Spinal cord (tissue), 10 donors: ENCODE measurements around the gene ANKRD2. TPM values are rescaled to one million over a fixed set of nuclear protein-coding genes. Genes with fewer than 3 reads are reported as not detected.
"Not testable (repeated sequence)": the region's sequence is repeated elsewhere in the genome, so short reads cannot be mapped to it uniquely, and the experiment has no call there.

Experiments
- DNase-seq, 6 donors: peaks; one replicate each; pipeline versions ENCODE4 v3.0.0 to v3.0.0-alpha.2; 2013 to 2015; ENCODE audit warnings: low spot score in 6 of 6, low read depth in 4 of 6
- H3K27ac ChIP-seq: one replicate; pipeline ENCODE4 v1.5.1; 2013; ENCODE audit warnings: low read depth, low read length, control low read depth
- H3K27me3 ChIP-seq: one replicate; pipeline ENCODE4 v1.6.1; 2013; ENCODE audit warnings: low read length; ENCODE audit not compliant: control insufficient read depth, insufficient read depth
- H3K36me3 ChIP-seq: one replicate; pipeline ENCODE4 v1.6.1; 2013; ENCODE audit warnings: low read length; ENCODE audit not compliant: control insufficient read depth, insufficient read depth
- H3K4me1 ChIP-seq: one replicate; pipeline ENCODE4 v1.6.1; 2013; ENCODE audit warnings: low read length; ENCODE audit not compliant: control insufficient read depth, insufficient read depth
- H3K4me3 ChIP-seq: one replicate; pipeline ENCODE4 v1.5.1; 2013; ENCODE audit warnings: low read depth, low read length, control low read depth
- H3K9me3 ChIP-seq: one replicate; pipeline ENCODE4 v1.6.1; 2013; ENCODE audit warnings: low read length; ENCODE audit not compliant: control insufficient read depth, insufficient read depth
- WGBS: methylation state at CpG from one replicate; pipeline ENCODE4 v1.1.5; 2013; ENCODE audit warnings: missing lambda C conversion rate; ENCODE audit not compliant: insufficient coverage; 5-methylcytosine and 5-hydroxymethylcytosine counted together
- polyA plus RNA-seq, 2 donors: library from polyadenylated mRNA; unstranded; fragments of 120-200 nt; gene quantifications; one replicate each; pipeline ENCODE4 v1.2.1, GENCODE V29; 2013; ENCODE audit not compliant: insufficient read length in 2 of 2
- total RNA-seq, 2 donors: library from RNA; depleted of rRNA in 1 of 2; stranded (reverse); fragments of 120-200 nt in 1 of 2; fragments of >200 nt in 1 of 2; gene quantifications; one replicate each; pipeline versions ENCODE4 v1.2.3 to v1.2.4, GENCODE V29; 2013 to 2014
- donor health status: healthy.

ANKRD2 gene
- total and polyA plus RNA-seq, 4 donors: 0.44 to 1.4 (median 0.80) TPM

- whole genome bisulfite sequencing: 94% methylated on average over 2 of the region's 10 CpGs
- H3K27me3 ChIP-seq, H3K9me3 ChIP-seq, H3K4me1 ChIP-seq, H3K36me3 ChIP-seq, H3K27ac ChIP-seq, H3K4me3 ChIP-seq, DNase-seq: not testable (repeated sequence)
Observed at GRCh38 chr10:97555541-97555940, 17.0 kb upstream of the ANKRD2 start.

GRCh38 chr10:97560731-97561381 is 11.7 kb upstream of the ANKRD2 start:
- not testable (repeated sequence) for H3K4me3 ChIP-seq, H3K27ac ChIP-seq, H3K27me3 ChIP-seq, H3K36me3 ChIP-seq, H3K9me3 ChIP-seq, H3K4me1 ChIP-seq, DNase-seq
- WGBS: 86% methylated on average over 16 of the region's 17 CpGs

GRCh38 chr10:97561386-97562077 is 11.0 kb upstream of the ANKRD2 start:
- 100% methylated on average over 1 of the region's 12 CpGs for WGBS
- H3K4me3 ChIP-seq, H3K4me1 ChIP-seq, H3K27ac ChIP-seq, H3K27me3 ChIP-seq, H3K36me3 ChIP-seq, H3K9me3 ChIP-seq, DNase-seq: not testable (repeated sequence)

- 94% methylated on average over 4 of the region's 5 CpGs for WGBS
Observed at GRCh38 chr10:97562329-97562728, 10.2 kb upstream of the ANKRD2 start.

GRCh38 chr10:97563337-97563736 is 9.2 kb upstream of the ANKRD2 start:
- WGBS: 96% methylated on average over 3 of the region's 4 CpGs
- peaks cover 4% of the 10 kb centered on the region for H3K36me3 ChIP-seq
- no peak overlapping the region for H3K4me3 ChIP-seq
- H3K27ac ChIP-seq: no peak overlapping the region
- H3K9me3 ChIP-seq: no peaks in the 10 kb centered on the region
- H3K4me1 ChIP-seq: no peaks in the 10 kb centered on the region
- DNase-seq: no peak
- H3K27me3 ChIP-seq: no peaks in the 10 kb centered on the region

More at GRCh38 chr10:97562329-97562728, 10.2 kb upstream of the ANKRD2 start:
- H3K9me3 ChIP-seq, H3K36me3 ChIP-seq, H3K27ac ChIP-seq, H3K4me1 ChIP-seq, DNase-seq, H3K4me3 ChIP-seq, H3K27me3 ChIP-seq: not testable (repeated sequence)

GRCh38 chr10:97564776-97565175 is 7.8 kb upstream of the ANKRD2 start:
- 93% methylated on average over 2 of the region's 4 CpGs for WGBS
- H3K9me3 ChIP-seq: no peaks in the 10 kb centered on the region
- no peak overlapping the region for H3K4me3 ChIP-seq
- H3K36me3 ChIP-seq: peaks cover 13% of the 10 kb centered on the region
- H3K27me3 ChIP-seq: no peaks in the 10 kb centered on the region
- H3K4me1 ChIP-seq: no peaks in the 10 kb centered on the region
- no peak for DNase-seq
- no peak overlapping the region for H3K27ac ChIP-seq

- Histone ChIP-seq H3K9me3 (no peaks in the 10 kb centered on the region), H3K4me1 (peaks cover 12% of the 10 kb centered on the region), H3K27me3 (no peaks in the 10 kb centered on the region), H3K36me3 (peaks cover 27% of the 10 kb centered on the region), H3K4me3 (no peak overlapping the region), H3K27ac (no peak overlapping the region)
- no CpG with 5 or more reads among the region's 2 CpGs for WGBS
- no peak for DNase-seq
Observed at GRCh38 chr10:97566336-97566996, 6.1 kb upstream of the ANKRD2 start.

- Histone ChIP-seq H3K36me3 (peaks cover 31% of the 10 kb centered on the region), H3K4me1 (peaks cover 26% of the 10 kb centered on the region), H3K27ac (no peak overlapping the region), H3K9me3 (no peaks in the 10 kb centered on the region), H3K4me3 (no peak overlapping the region), H3K27me3 (no peaks in the 10 kb centered on the region)
- DNase-seq: no peak
- WGBS: 91% methylated on average over 13 of the region's 15 CpGs
Observed at GRCh38 chr10:97567891-97568290, 4.7 kb upstream of the ANKRD2 start.

GRCh38 chr10:97570146-97570788 is 2.3 kb upstream of the ANKRD2 start:
- no peak overlapping the region for H3K27ac ChIP-seq
- H3K36me3 ChIP-seq: peaks cover 31% of the 10 kb centered on the region
- H3K27me3 ChIP-seq: no peaks in the 10 kb centered on the region
- H3K4me3 ChIP-seq: no peak overlapping the region
- peaks cover 28% of the 10 kb centered on the region for H3K4me1 ChIP-seq
- no peak for DNase-seq
- H3K9me3 ChIP-seq: no peaks in the 10 kb centered on the region
- 82% methylated on average over 33 of the region's 33 CpGs for WGBS
